Lung (tissue), 12 donors: ENCODE data around the gene ITPA. TPM values are rescaled to one million over a fixed set of nuclear protein-coding genes. Genes with fewer than 3 reads are reported as not detected.

ENCODE experiments used
- ATAC-seq: fragments of 200-7000 bp; cut with Tn5 transposase; one replicate; pipeline ENCODE4 v1.9.1; 2020; ENCODE audit warnings: moderate number of reproducible peaks; ENCODE audit not compliant: insufficient read depth, low FRiP score
- DNase-seq, 3 donors: peaks; one replicate each; pipeline ENCODE4 v3.0.0-alpha.2; 2013 to 2017
- H3K27ac ChIP-seq, 2 donors: one replicate each; pipeline ENCODE4 v1.5.1; 2013; ENCODE audit warnings: mild to moderate bottlenecking in 2 of 2, moderate library complexity in 2 of 2, control low read depth in 1 of 2, inconsistent platforms in 1 of 2, low read depth in 1 of 2, low read length in 1 of 2
- H3K27me3 ChIP-seq, 3 donors: one replicate each; pipeline ENCODE4 v1.5.1; 2013; ENCODE audit warnings: low read length in 2 of 3; ENCODE audit not compliant: control insufficient read depth in 3 of 3, insufficient read depth in 3 of 3
- H3K36me3 ChIP-seq, 4 donors: one replicate each; pipeline ENCODE4 v1.5.1; 2013; ENCODE audit warnings: low read length in 4 of 4, mild to moderate bottlenecking in 1 of 4, moderate library complexity in 1 of 4; ENCODE audit not compliant: control insufficient read depth in 4 of 4, insufficient read depth in 4 of 4
- H3K4me1 ChIP-seq, 5 donors: one replicate each; pipeline ENCODE4 v1.5.1; 2013; ENCODE audit warnings: low read length in 5 of 5, mild to moderate bottlenecking in 2 of 5, moderate library complexity in 1 of 5; ENCODE audit not compliant: control insufficient read depth in 5 of 5, insufficient read depth in 5 of 5
- H3K4me3 ChIP-seq: one replicate; pipeline ENCODE4 v1.5.1; 2013; ENCODE audit warnings: mild to moderate bottlenecking, control low read depth, moderate library complexity
- H3K9ac ChIP-seq, 2 donors: one replicate each; pipeline ENCODE4 v1.5.1; 2013; ENCODE audit warnings: low read length in 2 of 2, control low read depth in 1 of 2; ENCODE audit not compliant: insufficient read depth in 1 of 2
- H3K9me3 ChIP-seq, 4 donors: one replicate each; pipeline ENCODE4 v1.5.1; 2013; ENCODE audit warnings: low read length in 3 of 4, mild to moderate bottlenecking in 1 of 4, moderate library complexity in 1 of 4; ENCODE audit not compliant: control insufficient read depth in 4 of 4, insufficient read depth in 3 of 4
- WGBS, 2 donors: extraction: QIAGEN DNeasy Blood & Tissue Kit; methylation state at CpG; one replicate each; pipeline ENCODE4 v1.1.7; 2013; 5-methylcytosine and 5-hydroxymethylcytosine counted together
- polyA plus RNA-seq, 2 donors: library from polyadenylated mRNA; stranded (reverse); fragments of 200-250 nt; gene quantifications; one replicate each; pipeline ENCODE4 v1.2.1, GENCODE V29; 2013
- total RNA-seq, 2 donors: library from RNA; depleted of rRNA in 1 of 2; stranded (reverse); fragments of >200 nt in 1 of 2; gene quantifications; one replicate each; pipeline ENCODE4 v1.2.1, GENCODE V29; 2014 to 2021
- TF ChIP-seq, protein P1 (sequence below): IDR thresholded peaks from 2 replicates; pipeline ENCODE4 v1.5.1; 2012; ENCODE audit warnings: mild to moderate bottlenecking; ENCODE audit errors: control extremely low read depth, extremely low read depth
- donor health status: control.
- donor health status: control.
- donor health status: Bipolar disorder and iron deficiency.
- donor health status: healthy.
- donor health status: DM: yes; HTN: yes; CAD: no.

ITPA gene
- total and polyA plus RNA-seq, 4 donors, result 32.7 to 95.8 (median 66.1) TPM

GRCh38 chr20:3164763-3165410 is 44.4 kb upstream of the ITPA start:
- TF ChIP-seq, protein P1, sequence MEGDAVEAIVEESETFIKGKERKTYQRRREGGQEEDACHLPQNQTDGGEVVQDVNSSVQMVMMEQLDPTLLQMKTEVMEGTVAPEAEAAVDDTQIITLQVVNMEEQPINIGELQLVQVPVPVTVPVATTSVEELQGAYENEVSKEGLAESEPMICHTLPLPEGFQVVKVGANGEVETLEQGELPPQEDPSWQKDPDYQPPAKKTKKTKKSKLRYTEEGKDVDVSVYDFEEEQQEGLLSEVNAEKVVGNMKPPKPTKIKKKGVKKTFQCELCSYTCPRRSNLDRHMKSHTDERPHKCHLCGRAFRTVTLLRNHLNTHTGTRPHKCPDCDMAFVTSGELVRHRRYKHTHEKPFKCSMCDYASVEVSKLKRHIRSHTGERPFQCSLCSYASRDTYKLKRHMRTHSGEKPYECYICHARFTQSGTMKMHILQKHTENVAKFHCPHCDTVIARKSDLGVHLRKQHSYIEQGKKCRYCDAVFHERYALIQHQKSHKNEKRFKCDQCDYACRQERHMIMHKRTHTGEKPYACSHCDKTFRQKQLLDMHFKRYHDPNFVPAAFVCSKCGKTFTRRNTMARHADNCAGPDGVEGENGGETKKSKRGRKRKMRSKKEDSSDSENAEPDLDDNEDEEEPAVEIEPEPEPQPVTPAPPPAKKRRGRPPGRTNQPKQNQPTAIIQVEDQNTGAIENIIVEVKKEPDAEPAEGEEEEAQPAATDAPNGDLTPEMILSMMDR, result no peak
- DNase-seq, result no peak
- Histone ChIP-seq H3K27me3 (no peaks in the 10 kb centered on the region), H3K9me3 (no peaks in the 10 kb centered on the region), H3K4me1 (peaks cover 0 to 10% (median 4%) of the 10 kb centered on the region in 5 donors), H3K36me3 (peaks cover 0 to 1% (median 0%) of the 10 kb centered on the region in 4 donors), H3K9ac (no peak overlapping the region), H3K27ac (no peak overlapping the region), H3K4me3 (no peak overlapping the region)
- 85 to 94% methylated on average over 41 of the region's 41 CpGs for WGBS, 2 donors
- no peak for ATAC-seq

DNA sequence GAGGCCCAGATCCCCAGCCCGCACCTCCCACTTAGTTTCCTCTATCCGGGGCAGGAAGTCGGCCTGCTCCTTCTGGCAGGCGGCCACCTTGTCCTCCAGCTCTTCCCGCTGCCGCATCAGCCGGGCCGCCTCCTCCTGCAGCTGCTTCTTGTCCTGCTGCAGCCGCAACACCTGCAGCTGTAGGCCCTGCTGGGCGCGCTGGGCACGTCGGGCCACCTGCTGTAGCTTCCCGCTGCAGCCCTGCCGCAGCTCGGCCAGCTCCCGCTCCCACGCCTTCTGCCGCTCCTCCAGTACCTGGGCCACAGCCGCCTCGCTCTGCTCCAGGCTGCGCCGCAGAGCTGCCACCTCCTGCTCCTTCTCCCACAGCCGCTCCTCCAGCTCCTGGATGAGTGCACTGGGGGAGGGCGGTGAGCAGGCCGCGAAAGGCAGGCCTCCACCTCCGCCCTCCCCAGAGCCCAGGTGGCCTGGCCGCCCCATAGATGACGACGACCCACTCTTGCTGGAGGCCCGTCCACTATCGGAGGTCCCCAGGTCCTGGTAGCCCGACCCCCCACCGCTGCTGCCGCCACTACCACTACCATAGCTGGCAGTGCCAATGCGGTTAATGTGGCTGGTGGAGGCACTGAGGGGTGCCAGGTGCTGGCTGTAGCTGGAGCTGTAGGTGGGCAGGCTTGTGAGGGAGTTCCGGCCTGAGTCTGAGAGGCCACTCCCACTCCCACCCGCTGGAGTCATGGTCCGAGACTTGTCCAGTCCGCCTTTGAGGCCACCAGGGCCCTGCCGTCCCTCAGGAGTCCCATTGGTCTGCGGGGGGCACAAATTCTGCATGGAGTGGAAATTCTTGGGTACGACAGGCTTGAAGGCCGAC is 43.6 kb upstream of the ITPA start:
- Histone ChIP-seq H3K9ac (no peak overlapping the region), H3K9me3 (no peaks in the 10 kb centered on the region), H3K27me3 (no peaks in the 10 kb centered on the region), H3K4me3 (no peak overlapping the region), H3K36me3 (peaks cover 0 to 1% (median 0%) of the 10 kb centered on the region in 4 donors), H3K27ac (no peak overlapping the region), H3K4me1 (peaks cover 0 to 10% (median 4%) of the 10 kb centered on the region in 5 donors)
- TF ChIP-seq, protein P1, result no peak
- no peak for ATAC-seq
- peak; percentile 74 to 91 (median 80) for DNase-seq
- WGBS, 2 donors, result 70 to 71% methylated on average over 44 to 45 of the region's 45 CpGs

GRCh38 chr20:3166338-3166912 is 42.9 kb upstream of the ITPA start:
- H3K4me1 ChIP-seq, result peaks cover 0 to 10% (median 4%) of the 10 kb centered on the region in 5 donors
- no peak overlapping the region for H3K9ac ChIP-seq
- H3K36me3 ChIP-seq, result peaks cover 0 to 1% (median 0%) of the 10 kb centered on the region in 4 donors
- no peaks in the 10 kb centered on the region for H3K27me3 ChIP-seq
- no peak overlapping the region for H3K4me3 ChIP-seq
- ATAC-seq (no peak), DNase-seq (no peak)
- no peaks in the 10 kb centered on the region for H3K9me3 ChIP-seq
- 93 to 95% methylated on average over 13 of the region's 13 CpGs for WGBS, 2 donors
- no peak overlapping the region for H3K27ac ChIP-seq
- TF ChIP-seq, protein P1, result no peak
